GM15510 (cell line): ENCODE results near the gene ATP1A4.

Experiments used
- POLR2A ChIP-seq: IDR thresholded peaks from 3 replicates; pipeline ENCODE4 v1.6.1; 2011; ENCODE audit warnings: borderline replicate concordance; ENCODE audit not compliant: insufficient read length; ENCODE audit errors: extremely low read depth

Gene ATP1A4

GRCh38 chr1:160154790-160155189 lies 3.4 kb downstream of the ATP1A4 start:
- no peak for TF ChIP-seq POLR2A

- TF ChIP-seq POLR2A = no peak
Observed at GRCh38 chr1:160156361-160156760, 5.0 kb downstream of the ATP1A4 start.

GRCh38 chr1:160157174-160157573 lies 5.8 kb downstream of the ATP1A4 start:
- no peak for TF ChIP-seq POLR2A

GRCh38 chr1:160158031-160158430 lies 6.6 kb downstream of the ATP1A4 start:
- TF ChIP-seq POLR2A = no peak

- TF ChIP-seq POLR2A = no peak
Observed at GRCh38 chr1:160158534-160158933, 7.1 kb downstream of the ATP1A4 start.

GRCh38 chr1:160159846-160160245 lies 8.4 kb downstream of the ATP1A4 start:
- no peak for TF ChIP-seq POLR2A

- TF ChIP-seq POLR2A = no peak
Observed at GRCh38 chr1:160161965-160162705, 10.7 kb downstream of the ATP1A4 start.

- TF ChIP-seq POLR2A = no peak
Observed at GRCh38 chr1:160162931-160163330, 11.5 kb downstream of the ATP1A4 start.

GRCh38 chr1:160163615-160164014 lies 12.2 kb downstream of the ATP1A4 start:
- TF ChIP-seq POLR2A = no peak

GRCh38 chr1:160164121-160164520 lies 12.7 kb downstream of the ATP1A4 start:
- TF ChIP-seq POLR2A = no peak

GRCh38 chr1:160166166-160166868 lies 14.9 kb downstream of the ATP1A4 start:
- no peak for TF ChIP-seq POLR2A

GRCh38 chr1:160167056-160167455 lies 15.7 kb downstream of the ATP1A4 start:
- TF ChIP-seq POLR2A = no peak

- TF ChIP-seq POLR2A = no peak
Observed at GRCh38 chr1:160167580-160167979, 16.2 kb downstream of the ATP1A4 start.

GRCh38 chr1:160168016-160168415 lies 16.6 kb downstream of the ATP1A4 start:
- TF ChIP-seq POLR2A = no peak

GRCh38 chr1:160168609-160169369 lies 17.4 kb downstream of the ATP1A4 start:
- TF ChIP-seq POLR2A = no peak
